ENCODE results near the gene SEC61A2. TPM values are rescaled to one million over a fixed set of nuclear protein-coding genes. Genes with fewer than 3 reads are reported as not detected.

Gene SEC61A2
- total and polyA plus RNA-seq, 10 of the 15 experiments (the other 5 are each of a cell fraction or from before 2014, with no cell fraction given): 3.0 to 36.2 (median 8.6) TPM

- in situ Hi-C loops (cut with MboI): no loop called here
- TSS peak; percentile 10 for BruUV-seq (replicated peaks)
- TF ChIP-seq, protein P1, sequence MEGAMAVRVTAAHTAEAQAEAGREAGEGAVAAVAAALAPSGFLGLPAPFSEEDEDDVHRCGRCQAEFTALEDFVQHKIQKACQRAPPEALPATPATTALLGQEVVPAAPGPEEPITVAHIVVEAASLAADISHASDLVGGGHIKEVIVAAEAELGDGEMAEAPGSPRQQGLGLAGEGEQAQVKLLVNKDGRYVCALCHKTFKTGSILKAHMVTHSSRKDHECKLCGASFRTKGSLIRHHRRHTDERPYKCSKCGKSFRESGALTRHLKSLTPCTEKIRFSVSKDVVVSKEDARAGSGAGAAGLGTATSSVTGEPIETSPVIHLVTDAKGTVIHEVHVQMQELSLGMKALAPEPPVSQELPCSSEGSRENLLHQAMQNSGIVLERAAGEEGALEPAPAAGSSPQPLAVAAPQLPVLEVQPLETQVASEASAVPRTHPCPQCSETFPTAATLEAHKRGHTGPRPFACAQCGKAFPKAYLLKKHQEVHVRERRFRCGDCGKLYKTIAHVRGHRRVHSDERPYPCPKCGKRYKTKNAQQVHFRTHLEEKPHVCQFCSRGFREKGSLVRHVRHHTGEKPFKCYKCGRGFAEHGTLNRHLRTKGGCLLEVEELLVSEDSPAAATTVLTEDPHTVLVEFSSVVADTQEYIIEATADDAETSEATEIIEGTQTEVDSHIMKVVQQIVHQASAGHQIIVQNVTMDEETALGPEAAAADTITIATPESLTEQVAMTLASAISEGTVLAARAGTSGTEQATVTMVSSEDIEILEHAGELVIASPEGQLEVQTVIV (IDR thresholded peaks at IDR 0.05; ENCODE audit: borderline replicate concordance, partially characterized antibody): no peak
- peak; percentile 31; the same call in 1 of the 2 replicates for TF ChIP-seq RUNX3 (IDR thresholded peaks at IDR 0.05; ENCODE audit: low read length)
- SMC1A ChIA-PET (ENCODE audit: uncharacterized antibody, unreplicated experiment): interaction anchor here (0.5 to 1.7 kb wide), 3 partner anchors 12 to 113 kb away, joined by 3 to 7 read pairs (median 3); no protein-coding TSS in a partner anchor
- CTCF ChIA-PET: interaction anchor here (0.6 to 7.0 kb wide), 2 partner anchors 12 to 62 kb away, joined by 3 to 53 read pairs; no protein-coding TSS in a partner anchor
- Histone ChIP-seq H3K79me2 (ENCODE audit: control insufficient read depth, insufficient read depth, low read length) (peaks cover 71% of the 10 kb centered on the region), H3K9ac (ENCODE audit: control insufficient read depth, insufficient read depth, low read length) (no peak overlapping the region), H3K27me3 (replicated peaks in 1 of 2; ENCODE audit: control insufficient read depth in 2 of 2, insufficient read depth in 2 of 2, low read length in 1 of 2) (no peaks in the 10 kb centered on the region), H4K20me1 (ENCODE audit: control insufficient read depth, insufficient read depth) (peaks cover 4% of the 10 kb centered on the region; the same call in 1 of the 2 replicates), H3K4me3 (no peak overlapping the region), H3K36me3 (ENCODE audit: control insufficient read depth in 2 of 2, insufficient read depth in 2 of 2, low read length in 1 of 2) (peaks cover 0 to 33% of the 10 kb centered on the region in 2 experiments), H3K4me2 (ENCODE audit: control insufficient read depth, insufficient read depth) (no peak overlapping the region), H2AFZ (ENCODE audit: control insufficient read depth, low read depth, low read length) (no peak overlapping the region), H3K9me3 (replicated peaks; ENCODE audit: control insufficient read depth, insufficient read depth, low read length) (no peaks in the 10 kb centered on the region), H3K27ac (ENCODE audit: control insufficient read depth, insufficient read depth) (no peak overlapping the region), H3K4me1 (ENCODE audit: control insufficient read depth, insufficient read depth, low read length) (peaks cover 7% of the 10 kb centered on the region; the same call in 1 of the 2 replicates)
- POLR2A ChIA-PET: no interaction called here
- DNase-seq (ENCODE audit: low read depth, low spot score): no peak
- no peak for ATAC-seq
- no peak for FAIRE-seq
- intact Hi-C loops (cut with micrococcal nuclease; ENCODE audit: unreplicated experiment): no loop called here
- RAD21 ChIA-PET (ENCODE audit: unreplicated experiment): no interaction called here
- WGBS (ENCODE audit: insufficient coverage, insufficient replicate concordance, low lambda C conversion rate, missing lambda C conversion rate): 79% methylated on average over 5 of the region's 5 CpGs
These were observed 72.7 kb downstream of the SEC61A2 start for GRCh38 chr10:12202226-12202625.

DNA sequence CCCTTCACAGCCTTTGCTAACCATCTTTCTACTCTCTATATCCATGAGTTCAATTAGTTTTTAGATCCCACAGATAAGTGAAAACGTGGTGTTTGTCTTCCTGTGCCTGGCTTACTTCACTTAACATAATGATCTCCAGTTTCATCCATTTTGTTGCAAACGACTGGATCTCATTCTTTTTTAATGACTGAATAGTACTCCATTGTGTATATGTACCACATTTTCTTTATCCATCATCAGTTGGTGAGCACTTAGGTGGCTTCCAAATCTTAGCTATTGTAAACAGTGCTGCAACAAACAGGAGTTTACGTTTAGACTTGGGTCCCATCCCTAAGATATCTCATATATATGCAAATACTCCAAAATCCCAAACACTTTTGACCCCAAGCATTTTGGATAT, 75.6 kb downstream of the SEC61A2 start:
- SMC1A ChIA-PET (ENCODE audit: uncharacterized antibody, unreplicated experiment): no interaction called here
- Histone ChIP-seq H3K79me2 (ENCODE audit: control insufficient read depth, insufficient read depth, low read length) (peaks cover 50% of the 10 kb centered on the region), H3K27me3 (replicated peaks in 1 of 2; ENCODE audit: control insufficient read depth in 2 of 2, insufficient read depth in 2 of 2, low read length in 1 of 2) (no peaks in the 10 kb centered on the region), H4K20me1 (ENCODE audit: control insufficient read depth, insufficient read depth) (peaks cover 4% of the 10 kb centered on the region; the same call in 1 of the 2 replicates), H3K4me3 (no peak overlapping the region), H2AFZ (ENCODE audit: control insufficient read depth, low read depth, low read length) (no peak overlapping the region), H3K36me3 (ENCODE audit: control insufficient read depth in 2 of 2, insufficient read depth in 2 of 2, low read length in 1 of 2) (peaks cover 4 to 41% of the 10 kb centered on the region in 2 experiments), H3K4me2 (ENCODE audit: control insufficient read depth, insufficient read depth) (no peak overlapping the region), H3K9me3 (replicated peaks; ENCODE audit: control insufficient read depth, insufficient read depth, low read length) (no peaks in the 10 kb centered on the region), H3K9ac (ENCODE audit: control insufficient read depth, insufficient read depth, low read length) (no peak overlapping the region), H3K4me1 (ENCODE audit: control insufficient read depth, insufficient read depth, low read length) (peaks cover 3% of the 10 kb centered on the region; the same call in 1 of the 2 replicates), H3K27ac (ENCODE audit: control insufficient read depth, insufficient read depth) (no peak overlapping the region)
- intact Hi-C loops (cut with micrococcal nuclease; ENCODE audit: unreplicated experiment): no loop called here
- BruUV-seq (replicated peaks): no TSS peak
- WGBS (ENCODE audit: insufficient coverage, insufficient replicate concordance, low lambda C conversion rate, missing lambda C conversion rate): 77% methylated on average over 3 of the region's 3 CpGs
- RAD21 ChIA-PET (ENCODE audit: unreplicated experiment): no interaction called here
- in situ Hi-C loops (cut with MboI): no loop called here
- DNase-seq (ENCODE audit: low read depth, low spot score) (no peak), FAIRE-seq (no peak), ATAC-seq (no peak)
- POLR2A ChIA-PET: no interaction called here
- CTCF ChIA-PET: interaction anchor here (0.7 to 1.0 kb wide), 2 partner anchors 11 to 497 kb away, joined by 3 read pairs; no protein-coding TSS in a partner anchor
- TF ChIP-seq RBBP5 (conservative IDR thresholded peaks at IDR 0.05) (no peak), HDAC6 (IDR thresholded peaks at IDR 0.05; ENCODE audit: unreplicated experiment) (no peak), IKZF1 (conservative IDR thresholded peaks at IDR 0.05) (no peak), KAT2A (conservative IDR thresholded peaks at IDR 0.05; ENCODE audit: control insufficient read depth, low read depth, low read length) (no peak), CBX5 (IDR thresholded peaks at IDR 0.05; ENCODE audit: low read depth) (no peak), CREB1 (IDR thresholded peaks at IDR 0.05; ENCODE audit: low read depth) (no peak), MTA3 (IDR thresholded peaks at IDR 0.05; ENCODE audit: borderline replicate concordance, low read length) (no peak), ZBTB33 (IDR thresholded peaks at IDR 0.05) (no peak), ASH2L (IDR thresholded peaks at IDR 0.05; ENCODE audit: borderline replicate concordance, low read depth) (no peak), YBX1 (IDR thresholded peaks at IDR 0.05) (no peak), RAD51 (IDR thresholded peaks at IDR 0.05) (no peak)
